H9 (cell line): ENCODE data around the gene VENTX. TPM values are rescaled to one million over a fixed set of nuclear protein-coding genes. Genes with fewer than 3 reads are reported as not detected.

Experiments used
- DNase-seq: peaks from one replicate; pipeline ENCODE4 v3.0.0-alpha.2; 2017
- H2AFZ ChIP-seq: one replicate; pipeline ENCODE4 v1.6.1; 2013; ENCODE audit warnings: mild to moderate bottlenecking, low read length, control low read depth, moderate library complexity
- H2AK5ac ChIP-seq: 2 replicates; pipeline ENCODE4 v1.6.1; 2013; ENCODE audit warnings: low read length, control low read depth, mixed read lengths; ENCODE audit not compliant: insufficient read length
- H2BK120ac ChIP-seq: one replicate; pipeline ENCODE4 v1.6.1; 2013; ENCODE audit warnings: low read depth, mild to moderate bottlenecking, low read length, control low read depth, inconsistent platforms; ENCODE audit not compliant: poor library complexity, severe bottlenecking
- H2BK12ac ChIP-seq: 2 replicates; pipeline ENCODE4 v1.6.1; 2013; ENCODE audit warnings: low read length, control low read depth, mixed read lengths, low read depth; ENCODE audit not compliant: insufficient read length
- H2BK15ac ChIP-seq: 2 replicates; pipeline ENCODE4 v1.6.1; 2013; ENCODE audit warnings: low read depth, low read length, control low read depth
- H2BK20ac ChIP-seq: one replicate; pipeline ENCODE4 v1.6.1; 2013; ENCODE audit warnings: low read depth, mild to moderate bottlenecking, low read length, control low read depth, inconsistent platforms; ENCODE audit not compliant: poor library complexity, severe bottlenecking
- H2BK5ac ChIP-seq: 2 replicates; pipeline ENCODE4 v1.6.1; 2013; ENCODE audit warnings: low read length, control low read depth, mixed read lengths; ENCODE audit not compliant: insufficient read length
- H3K14ac ChIP-seq: 2 replicates; pipeline ENCODE4 v1.6.1; 2013; ENCODE audit warnings: low read length, control low read depth; ENCODE audit not compliant: insufficient read depth
- H3K18ac ChIP-seq: 2 replicates; pipeline ENCODE4 v1.6.1; 2013; ENCODE audit warnings: low read depth, mild to moderate bottlenecking, mixed read lengths, low read length, control low read depth; ENCODE audit not compliant: insufficient read length
- H3K23ac ChIP-seq: 2 replicates; pipeline ENCODE4 v1.6.1; 2013; ENCODE audit warnings: low read length, control low read depth, mixed read lengths, low read depth; ENCODE audit not compliant: insufficient read length
- H3K23me2 ChIP-seq: 2 replicates; pipeline ENCODE4 v1.6.1; 2013; ENCODE audit warnings: low read depth, mild to moderate bottlenecking, mixed read lengths, low read length, control low read depth; ENCODE audit not compliant: insufficient read length, poor library complexity, severe bottlenecking
- H3K27ac ChIP-seq: 2 replicates; pipeline ENCODE4 v1.5.1; 2013; ENCODE audit warnings: low read length, control low read depth, mixed read lengths, low read depth; ENCODE audit not compliant: insufficient read length
- H3K27me3 ChIP-seq: 2 replicates; pipeline ENCODE4 v1.6.1; 2013; ENCODE audit warnings: low read length, control low read depth, inconsistent platforms; ENCODE audit not compliant: insufficient read depth
- H3K4ac ChIP-seq: 2 replicates; pipeline ENCODE4 v1.6.1; 2013; ENCODE audit warnings: low read depth, mild to moderate bottlenecking, control low read depth, inconsistent platforms, low read length, moderate library complexity
- H3K4me1 ChIP-seq: 2 replicates; pipeline ENCODE4 v1.6.1; 2013; ENCODE audit warnings: low read length, control low read depth, inconsistent platforms; ENCODE audit not compliant: insufficient read depth
- H3K4me2 ChIP-seq: 2 replicates; pipeline ENCODE4 v1.6.1; 2013; ENCODE audit warnings: low read length, control low read depth, mixed read lengths; ENCODE audit not compliant: insufficient read length, insufficient read depth
- H3K56ac ChIP-seq: 2 replicates; pipeline ENCODE4 v1.6.1; 2013; ENCODE audit warnings: low read depth, mild to moderate bottlenecking, mixed read lengths, low read length, control low read depth; ENCODE audit not compliant: insufficient read length
- H3K79me1 ChIP-seq: 2 replicates; pipeline ENCODE4 v1.6.1; 2013; ENCODE audit warnings: low read depth, mild to moderate bottlenecking, moderate library complexity, low read length, control low read depth, inconsistent platforms; ENCODE audit not compliant: insufficient read depth, poor library complexity, severe bottlenecking
- H3K79me2 ChIP-seq: 2 replicates; pipeline ENCODE4 v1.6.1; 2013; ENCODE audit warnings: low read length, control low read depth, inconsistent platforms; ENCODE audit not compliant: insufficient read depth
- H3K9ac ChIP-seq: 2 replicates; pipeline ENCODE4 v1.6.1; 2013; ENCODE audit warnings: low read length, control low read depth, mixed read lengths; ENCODE audit not compliant: insufficient read length; ENCODE audit errors: extremely low read depth
- H3K9me3 ChIP-seq: one replicate; pipeline ENCODE4 v1.6.1; 2013; ENCODE audit warnings: low read depth, low read length, inconsistent platforms; ENCODE audit not compliant: control insufficient read depth
- H3T11ph ChIP-seq: one replicate; pipeline ENCODE4 v1.6.1; 2013; ENCODE audit warnings: mild to moderate bottlenecking, low read length, control low read depth, inconsistent platforms
- H4K20me1 ChIP-seq: one replicate; pipeline ENCODE4 v1.6.1; 2013; ENCODE audit not compliant: control insufficient read depth, insufficient read length, insufficient read depth
- H4K5ac ChIP-seq: 2 replicates; pipeline ENCODE4 v1.6.1; 2013; ENCODE audit warnings: low read depth, mild to moderate bottlenecking, mixed read lengths, low read length, control low read depth; ENCODE audit not compliant: insufficient read length
- H4K8ac ChIP-seq: replicated peaks from 2 replicates; pipeline ENCODE4 v1.6.1; 2013; ENCODE audit warnings: low read length, control low read depth, mixed read lengths, low read depth; ENCODE audit not compliant: insufficient read length
- H4K91ac ChIP-seq: 2 replicates; pipeline ENCODE4 v1.6.1; 2013; ENCODE audit warnings: low read depth, mild to moderate bottlenecking, moderate library complexity, mixed read lengths, low read length, control low read depth; ENCODE audit not compliant: insufficient read length
- H3K27ac Mint-ChIP-seq, 3 experiments: 2 replicates in 2 of 3; 3 replicates in 1 of 3; pipeline ENCODE4 v1.8.0; 2020 to 2021; ENCODE audit warnings: mixed read lengths in 3 of 3, mild to moderate bottlenecking in 1 of 3, moderate library complexity in 1 of 3
- H3K27me3 Mint-ChIP-seq: 2 replicates; pipeline ENCODE4 v1.8.0; 2021; ENCODE audit warnings: low read depth, mild to moderate bottlenecking, moderate library complexity, mixed read lengths
- H3K36me3 Mint-ChIP-seq, 3 experiments: 2 replicates in 2 of 3; 3 replicates in 1 of 3; pipeline ENCODE4 v1.8.0; 2020 to 2021; ENCODE audit warnings: low read depth in 3 of 3, mixed read lengths in 3 of 3; ENCODE audit not compliant: insufficient read depth in 1 of 3
- H3K4me1 Mint-ChIP-seq, 2 experiments: 2 replicates each; pipeline ENCODE4 v1.8.0; 2020; ENCODE audit warnings: mixed read lengths in 2 of 2
- H3K4me3 Mint-ChIP-seq, 2 experiments: 2 replicates in 1 of 2; 3 replicates in 1 of 2; pipeline ENCODE4 v1.8.0; 2020 to 2021; ENCODE audit warnings: mild to moderate bottlenecking in 2 of 2, mixed read lengths in 2 of 2, moderate library complexity in 1 of 2
- H3K9me3 Mint-ChIP-seq, 2 experiments: 2 replicates in 1 of 2; 3 replicates in 1 of 2; pipeline ENCODE4 v1.8.0; 2020; ENCODE audit warnings: mild to moderate bottlenecking in 2 of 2, mixed read lengths in 2 of 2, moderate library complexity in 1 of 2
- CTCF ChIP-seq: fragments of 200-600 bp; sonication (generic); conservative IDR thresholded peaks from 3 replicates; pipeline ENCODE4 v1.8.0; 2021; ENCODE audit warnings: antibody characterized with exemption, mild to moderate bottlenecking
- WGBS: extraction: QIAGEN DNeasy Blood & Tissue Kit; methylation state at CpG from one replicate; pipeline ENCODE4 v1.1.7; 2013; ENCODE audit warnings: missing lambda C conversion rate, low lambda C conversion rate, mixed read lengths; ENCODE audit not compliant: insufficient read length; ENCODE audit errors: extremely low coverage; 5-methylcytosine and 5-hydroxymethylcytosine counted together
- total RNA-seq: library from RNA; stranded (reverse); gene quantifications from 2 replicates; pipeline ENCODE4 v1.2.1, GENCODE V29; 2021

The VENTX gene
- total RNA-seq, 1 experiment from 2014 or later, result 10.9 TPM

DNA sequence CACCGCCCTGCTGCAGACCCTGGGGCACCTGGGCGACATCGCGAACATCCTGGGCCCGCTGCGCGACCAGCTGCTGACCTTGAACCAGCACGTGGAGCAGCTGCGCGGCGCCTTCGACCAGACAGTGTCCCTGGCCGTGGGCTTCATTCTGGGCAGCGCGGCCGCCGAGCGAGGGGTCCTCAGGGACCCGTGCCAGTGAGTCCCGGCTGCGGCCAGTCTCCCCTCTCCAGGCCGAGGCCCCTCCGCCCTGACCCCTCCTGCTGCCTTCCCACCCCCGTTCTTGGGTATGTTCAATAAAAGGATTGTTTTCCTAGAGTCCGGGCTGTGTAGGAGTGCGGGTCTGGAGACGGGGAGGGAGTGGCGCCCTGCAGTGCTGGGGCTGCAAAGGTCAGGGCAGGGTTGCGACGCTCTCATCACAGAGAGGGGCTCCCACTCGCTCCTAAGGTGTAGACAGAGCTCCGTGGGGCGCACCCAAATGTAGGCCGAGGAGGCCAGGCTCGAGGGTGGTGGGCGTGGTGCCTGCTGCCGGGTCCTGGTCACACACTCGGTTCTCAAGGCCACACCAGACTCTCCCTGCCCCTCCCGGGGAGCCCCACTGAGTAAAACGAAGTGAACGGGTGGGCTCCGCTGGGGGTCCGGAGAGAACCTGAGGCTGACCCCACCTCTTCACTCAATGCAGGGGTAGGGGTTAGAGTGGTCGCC is 6.3 kb upstream of the VENTX start:
- Mint-ChIP-seq H3K9me3 (peaks cover 0 to 8% of the 10 kb centered on the region in 2 experiments; a peak in 3 of 5 replicates), H3K27me3 (peaks cover 82% of the 10 kb centered on the region), H3K4me3 (peak overlapping the region; percentile 77 to 78), H3K27ac (no peak overlapping the region; a peak in 1 of 7 replicates), H3K4me1 (peaks cover 24 to 28% of the 10 kb centered on the region in 2 experiments), H3K36me3 (peaks cover 0 to 2% (median 0%) of the 10 kb centered on the region in 3 experiments; a peak in 4 of 7 replicates)
- H3K4me1 ChIP-seq, result no peaks in the 10 kb centered on the region; the same call in 1 of the 2 replicates
- no peak overlapping the region for H3K14ac ChIP-seq
- no peak overlapping the region for H3T11ph ChIP-seq
- peaks cover 9% of the 10 kb centered on the region; the same call in 1 of the 2 replicates for H3K27me3 ChIP-seq
- peak overlapping the region; percentile 20 for H3K4me2 ChIP-seq
- no peak overlapping the region for H3K56ac ChIP-seq
- H2BK5ac ChIP-seq, result no peak overlapping the region
- H2BK15ac ChIP-seq, result no peak overlapping the region
- H3K9ac ChIP-seq, result no peak overlapping the region
- no peak overlapping the region for H2BK120ac ChIP-seq
- H2BK12ac ChIP-seq, result no peak overlapping the region
- no peak overlapping the region for H2AFZ ChIP-seq
- TF ChIP-seq CTCF, result no peak
- no peaks in the 10 kb centered on the region for H3K23me2 ChIP-seq
- H4K5ac ChIP-seq, result no peak overlapping the region
- no peak overlapping the region for H2AK5ac ChIP-seq
- H2BK20ac ChIP-seq, result no peak overlapping the region
- no peak overlapping the region for H3K18ac ChIP-seq
- WGBS, result no CpG with 5 or more reads among the region's 44 CpGs
- DNase-seq, result no peak
- no peaks in the 10 kb centered on the region for H3K79me1 ChIP-seq
- no peak overlapping the region for H3K27ac ChIP-seq
- H3K23ac ChIP-seq, result no peak overlapping the region
- no peak overlapping the region for H4K8ac ChIP-seq
- no peak overlapping the region for H3K4ac ChIP-seq
- H3K9me3 ChIP-seq, result no peaks in the 10 kb centered on the region
- H3K79me2 ChIP-seq, result no peaks in the 10 kb centered on the region
- H4K20me1 ChIP-seq, result no peaks in the 10 kb centered on the region
- H4K91ac ChIP-seq, result no peak overlapping the region
